ENCODE measurements around the gene WDR18.

GRCh38 chr19:1032264-1032867 is 48.2 kb downstream of the WDR18 start:
- TF ChIP-seq CTCF (IDR thresholded peaks at IDR 0.05; ENCODE audit: low read length), result no peak
- TF ChIP-seq EZH2 (IDR thresholded peaks at IDR 0.05; ENCODE audit: borderline replicate concordance, low read length), result no peak

Data from OCI-LY1 (cell line).